ENCODE measurements around the gene CDH23. TPM values are rescaled to one million over a fixed set of nuclear protein-coding genes. Genes with fewer than 3 reads are reported as not detected.

CDH23 gene
- total and polyA plus RNA-seq, 2 of the 8 experiments (the other 6 are each of a cell fraction or from before 2014, with no cell fraction given): 1.9 to 4.9 TPM

- no peak for TF ChIP-seq KDM4A (IDR thresholded peaks at IDR 0.05; ENCODE audit: low read depth, low read length, severe bottlenecking)
These were observed 423.3 kb downstream of the CDH23 start (continued) for GRCh38 chr10:71819985-71820384.
